PC-3 (cell line): ENCODE data around the gene EIF3D. TPM values are rescaled to one million over a fixed set of nuclear protein-coding genes. Genes with fewer than 3 reads are reported as not detected.

Source experiments
- ATAC-seq: fragments of 200-7000 bp; cut with Tn5 transposase; 2 replicates; pipeline ENCODE4 v1.9.1; 2020; ENCODE audit warnings: mild to moderate bottlenecking, moderate library complexity
- BruUV-seq: library from RNA; stranded (reverse); fragments of 400-500 nt; replicated peaks from 2 replicates; lab custom pipeline; 2021; lab: Mats Ljungman, UMichigan
- CTCF ChIA-PET: fragments of 300-600 bp; sonication (Branson Sonifier 250); formaldehyde crosslinking; loops from one replicate; lab custom pipeline; 2022; ENCODE audit warnings: antibody characterized with exemption; lab: Charles Lee
- POLR2A ChIA-PET: fragments of 300-600 bp; sonication (Branson Sonifier 250); formaldehyde crosslinking; loops from one replicate; lab custom pipeline; 2022; ENCODE audit warnings: antibody characterized with exemption; ENCODE audit not compliant: unreplicated experiment; lab: Charles Lee
- DNase-seq: peaks from one replicate; pipeline ENCODE4 v3.0.0-alpha.2; 2015
- H2AFZ ChIP-seq: fragments of 300-600 bp; sonication (generic); 2 replicates; pipeline ENCODE4 v1.6.0; 2016; ENCODE audit warnings: antibody characterized with exemption, low read length
- H3F3A ChIP-seq: fragments of 300-600 bp; sonication (generic); one replicate; pipeline ENCODE4 v1.6.0; 2017; ENCODE audit warnings: antibody characterized with exemption, low read length, control low read depth, mild to moderate bottlenecking; ENCODE audit not compliant: unreplicated experiment
- H3K27ac ChIP-seq: fragments of 300-600 bp; sonication (generic); 2 replicates; pipeline ENCODE4 v1.5.1; 2016; ENCODE audit warnings: mild to moderate bottlenecking, low read length
- H3K27me3 ChIP-seq: fragments of 300-600 bp; sonication (generic); 2 replicates; pipeline ENCODE4 v1.6.1; 2016; ENCODE audit warnings: low read length, mixed read lengths
- H3K36me3 ChIP-seq: fragments of 300-600 bp; sonication (generic); 2 replicates; pipeline ENCODE4 v1.6.1; 2016; ENCODE audit warnings: low read depth, mixed run types, low read length, mixed read lengths
- H3K4me1 ChIP-seq: fragments of 300-600 bp; sonication (generic); 2 replicates; pipeline ENCODE4 v1.5.1; 2016; ENCODE audit warnings: low read length; ENCODE audit not compliant: insufficient read depth
- H3K4me2 ChIP-seq: fragments of 300-600 bp; sonication (generic); 2 replicates; pipeline ENCODE4 v1.6.0; 2016; ENCODE audit warnings: low read length
- H3K4me3 ChIP-seq: fragments of 300-600 bp; sonication (generic); 2 replicates; pipeline ENCODE4 v1.5.1; 2016; ENCODE audit warnings: mild to moderate bottlenecking, low read length, mixed read lengths
- H3K79me2 ChIP-seq: fragments of 300-600 bp; sonication (generic); 2 replicates; pipeline ENCODE4 v1.6.1; 2017; ENCODE audit warnings: low read length, mixed read lengths
- H3K9ac ChIP-seq: fragments of 300-600 bp; sonication (generic); 2 replicates; pipeline ENCODE4 v1.6.0; 2016; ENCODE audit warnings: mild to moderate bottlenecking, low read length
- H3K9me2 ChIP-seq: fragments of 300-600 bp; sonication (generic); replicated peaks from 2 replicates; pipeline ENCODE4 v1.6.1; 2016; ENCODE audit warnings: mixed run types, low read length, mixed read lengths
- H3K9me3 ChIP-seq: fragments of 300-600 bp; sonication (generic); 2 replicates; pipeline ENCODE4 v1.6.1; 2016; ENCODE audit warnings: low read length, mixed read lengths
- H4K20me1 ChIP-seq: fragments of 300-600 bp; sonication (generic); 2 replicates; pipeline ENCODE4 v1.6.1; 2016; ENCODE audit warnings: low read length, mixed read lengths
- EZH2 ChIP-seq: fragments of 300-600 bp; sonication (generic); IDR thresholded peaks from one replicate; pipeline ENCODE4 v1.6.1; 2017; ENCODE audit warnings: antibody characterized with exemption, mild to moderate bottlenecking, low read length; ENCODE audit not compliant: unreplicated experiment
- EZH2phosphoT487 ChIP-seq: fragments of 300-600 bp; sonication (generic); IDR thresholded peaks from 2 replicates; pipeline ENCODE4 v1.6.1; 2018; ENCODE audit warnings: mild to moderate bottlenecking, antibody characterized with exemption, low read length, borderline replicate concordance
- intact Hi-C: fragments of 100-400 bp; cut with micrococcal nuclease; formaldehyde crosslinking; loops from 2 replicates; pipeline ENCODE4 v1.9.0; 2023
- total RNA-seq: library from RNA; depleted of rRNA; stranded (reverse); fragments of >200 nt; gene quantifications from 2 replicates; pipeline ENCODE4 v1.2.3, GENCODE V29; 2014
- TF ChIP-seq, protein P1 (sequence below): fragments of 300-600 bp; sonication (generic); conservative IDR thresholded peaks from 2 replicates; pipeline ENCODE4 v1.5.1; 2017; ENCODE audit warnings: antibody characterized with exemption, low read depth, mild to moderate bottlenecking, low read length

Gene EIF3D
- total RNA-seq, 1 experiment from 2014 or later, result 247 TPM

DNA sequence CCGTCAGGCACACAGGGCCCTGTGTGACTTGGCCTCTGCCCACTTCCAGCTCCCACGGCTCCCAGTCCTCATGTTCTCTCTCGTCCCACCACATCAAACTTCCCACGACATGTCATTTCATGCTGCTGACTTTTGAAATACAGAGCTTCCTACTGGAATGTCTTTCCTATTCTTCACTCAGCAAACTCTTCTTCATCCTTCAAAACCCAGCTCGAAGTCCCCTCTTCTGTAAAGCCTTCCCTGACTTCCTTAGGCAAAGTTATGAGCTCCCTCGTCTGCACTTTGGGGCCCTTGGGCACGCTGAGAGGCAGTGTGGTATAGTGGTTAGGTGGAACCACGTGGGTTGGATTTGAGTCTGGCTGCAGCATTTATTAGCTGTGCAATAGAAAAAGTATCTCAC is 37.8 kb upstream of the EIF3D start:
- Histone ChIP-seq H3K27me3 (no peaks in the 10 kb centered on the region), H3K36me3 (no peaks in the 10 kb centered on the region), H3K4me2 (no peak overlapping the region), H3F3A (no peaks in the 10 kb centered on the region), H3K27ac (no peak overlapping the region), H3K4me3 (no peak overlapping the region), H3K9me3 (no peaks in the 10 kb centered on the region), H3K9ac (no peak overlapping the region), H2AFZ (no peak overlapping the region), H3K4me1 (peaks cover 16% of the 10 kb centered on the region), H3K79me2 (no peaks in the 10 kb centered on the region), H3K9me2 (no peaks in the 10 kb centered on the region), H4K20me1 (no peaks in the 10 kb centered on the region)
- BruUV-seq, result no TSS peak
- no peak for TF ChIP-seq EZH2phosphoT487
- TF ChIP-seq, protein P1, sequence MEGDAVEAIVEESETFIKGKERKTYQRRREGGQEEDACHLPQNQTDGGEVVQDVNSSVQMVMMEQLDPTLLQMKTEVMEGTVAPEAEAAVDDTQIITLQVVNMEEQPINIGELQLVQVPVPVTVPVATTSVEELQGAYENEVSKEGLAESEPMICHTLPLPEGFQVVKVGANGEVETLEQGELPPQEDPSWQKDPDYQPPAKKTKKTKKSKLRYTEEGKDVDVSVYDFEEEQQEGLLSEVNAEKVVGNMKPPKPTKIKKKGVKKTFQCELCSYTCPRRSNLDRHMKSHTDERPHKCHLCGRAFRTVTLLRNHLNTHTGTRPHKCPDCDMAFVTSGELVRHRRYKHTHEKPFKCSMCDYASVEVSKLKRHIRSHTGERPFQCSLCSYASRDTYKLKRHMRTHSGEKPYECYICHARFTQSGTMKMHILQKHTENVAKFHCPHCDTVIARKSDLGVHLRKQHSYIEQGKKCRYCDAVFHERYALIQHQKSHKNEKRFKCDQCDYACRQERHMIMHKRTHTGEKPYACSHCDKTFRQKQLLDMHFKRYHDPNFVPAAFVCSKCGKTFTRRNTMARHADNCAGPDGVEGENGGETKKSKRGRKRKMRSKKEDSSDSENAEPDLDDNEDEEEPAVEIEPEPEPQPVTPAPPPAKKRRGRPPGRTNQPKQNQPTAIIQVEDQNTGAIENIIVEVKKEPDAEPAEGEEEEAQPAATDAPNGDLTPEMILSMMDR, result no peak
- TF ChIP-seq EZH2, result no peak
- ChIA-PET CTCF (no interaction called here), POLR2A (no interaction called here)
- DNase-seq (no peak), ATAC-seq (no peak)
- intact Hi-C loops, result no loop called here

- ChIA-PET POLR2A (no interaction called here), CTCF (no interaction called here)
- no peak overlapping the region for H3K4me2 ChIP-seq
- no peaks in the 10 kb centered on the region for H3K79me2 ChIP-seq
- ATAC-seq (peak; percentile 89), DNase-seq (peak; percentile 57)
- TF ChIP-seq, protein P1, result no peak
- TF ChIP-seq EZH2, result no peak
- TF ChIP-seq EZH2phosphoT487, result no peak
- intact Hi-C loops, result no loop called here
- H2AFZ ChIP-seq, result no peak overlapping the region
- H3K9ac ChIP-seq, result no peak overlapping the region
- no peaks in the 10 kb centered on the region for H3K36me3 ChIP-seq
- BruUV-seq, result no TSS peak
- peaks cover 15% of the 10 kb centered on the region for H3K4me1 ChIP-seq
- no peak overlapping the region for H3K27ac ChIP-seq
- H3K27me3 ChIP-seq, result no peaks in the 10 kb centered on the region
- H3K9me2 ChIP-seq, result no peaks in the 10 kb centered on the region
- H4K20me1 ChIP-seq, result no peaks in the 10 kb centered on the region
- no peaks in the 10 kb centered on the region for H3K9me3 ChIP-seq
- H3F3A ChIP-seq, result no peaks in the 10 kb centered on the region
- H3K4me3 ChIP-seq, result no peak overlapping the region
Measured at GRCh38 chr22:36565686-36566085, 36.7 kb upstream of the EIF3D start.

- no peak for DNase-seq
- no TSS peak for BruUV-seq
- Histone ChIP-seq H3K9me3 (no peaks in the 10 kb centered on the region), H2AFZ (no peak overlapping the region), H3K4me3 (no peak overlapping the region), H3F3A (no peaks in the 10 kb centered on the region), H3K27me3 (no peaks in the 10 kb centered on the region), H3K36me3 (no peaks in the 10 kb centered on the region), H3K27ac (no peak overlapping the region), H3K9ac (no peak overlapping the region), H3K4me2 (no peak overlapping the region), H3K79me2 (no peaks in the 10 kb centered on the region), H3K9me2 (no peaks in the 10 kb centered on the region), H4K20me1 (no peaks in the 10 kb centered on the region), H3K4me1 (peaks cover 15% of the 10 kb centered on the region)
- no peak for ATAC-seq
- ChIA-PET POLR2A (no interaction called here), CTCF (no interaction called here)
- intact Hi-C loops, result no loop called here
- TF ChIP-seq EZH2 (no peak), EZH2phosphoT487 (no peak)
- TF ChIP-seq, protein P1, result no peak
Measured at GRCh38 chr22:36565159-36565507, 36.2 kb upstream of the EIF3D start.
